OCI-LY3 (cell line): ENCODE results near the gene SLC7A1.

ENCODE experiments used
- H2AFZ ChIP-seq: fragments of 200-600, 300-600 bp; shearing (Covaris generic); 2 replicates; pipeline ENCODE4 v1.6.0; 2014; ENCODE audit warnings: antibody characterized with exemption, low read depth, low read length
- H3K27ac ChIP-seq: fragments of 200-600, 300-600 bp; sonication (generic); 2 replicates; pipeline ENCODE4 v1.5.1; 2014; ENCODE audit warnings: mild to moderate bottlenecking, low read length, moderate library complexity, mixed read lengths
- H3K27me3 ChIP-seq: fragments of 200-600, 300-600 bp; sonication (generic); 2 replicates; pipeline ENCODE4 v1.6.1; 2014; ENCODE audit warnings: low read depth, low read length, mixed read lengths
- H3K36me3 ChIP-seq: fragments of 200-600, 300-600 bp; sonication (generic); replicated peaks from 2 replicates; pipeline ENCODE3; 2014; ENCODE audit warnings: low read depth, low read length, mixed read lengths
- H3K4me1 ChIP-seq: fragments of 300-600, 200-600 bp; sonication (generic); 2 replicates; pipeline ENCODE4 v1.6.1; 2014; ENCODE audit warnings: low read length, mixed read lengths
- H3K4me2 ChIP-seq: fragments of 200-600, 300-600 bp; sonication (generic); 2 replicates; pipeline ENCODE4 v1.6.1; 2014; ENCODE audit warnings: low read length, mixed read lengths
- H3K4me3 ChIP-seq: fragments of 300-600, 200-600 bp; sonication (generic); 2 replicates; pipeline ENCODE4 v1.5.1; 2014; ENCODE audit warnings: antibody characterized with exemption, mild to moderate bottlenecking, low read length, moderate library complexity
- H3K79me2 ChIP-seq: fragments of 300-600, 200-600 bp; shearing (Covaris generic); 2 replicates; pipeline ENCODE4 v1.6.1; 2014; ENCODE audit warnings: mild to moderate bottlenecking, low read length, mixed read lengths
- H3K9ac ChIP-seq: fragments of 300-600, 200-600 bp; shearing (Covaris generic); 2 replicates; pipeline ENCODE4 v1.6.0; 2014; ENCODE audit warnings: mild to moderate bottlenecking, low read length, moderate library complexity
- H3K9me3 ChIP-seq: fragments of 200-600, 300-600 bp; shearing (Covaris generic); 2 replicates; pipeline ENCODE4 v1.6.1; 2014; ENCODE audit warnings: low read length, mixed read lengths; ENCODE audit not compliant: insufficient read depth
- H4K20me1 ChIP-seq: fragments of 200-600, 300-600 bp; sonication (generic); 2 replicates; pipeline ENCODE4 v1.6.1; 2016; ENCODE audit warnings: low read length, mixed read lengths; ENCODE audit not compliant: insufficient read depth
- EZH2phosphoT487 ChIP-seq: fragments of 200-600 bp; shearing (Covaris generic); IDR thresholded peaks from 2 replicates; pipeline ENCODE4 v1.6.1; 2018; ENCODE audit warnings: antibody characterized with exemption, mixed run types, low read depth
- TF ChIP-seq, protein P1 (sequence below): fragments of 200-600, 300-600 bp; sonication (generic); IDR thresholded peaks from 2 replicates; pipeline ENCODE4 v1.5.1; 2014; ENCODE audit warnings: antibody characterized with exemption, low read length, low read depth

Gene SLC7A1

DNA sequence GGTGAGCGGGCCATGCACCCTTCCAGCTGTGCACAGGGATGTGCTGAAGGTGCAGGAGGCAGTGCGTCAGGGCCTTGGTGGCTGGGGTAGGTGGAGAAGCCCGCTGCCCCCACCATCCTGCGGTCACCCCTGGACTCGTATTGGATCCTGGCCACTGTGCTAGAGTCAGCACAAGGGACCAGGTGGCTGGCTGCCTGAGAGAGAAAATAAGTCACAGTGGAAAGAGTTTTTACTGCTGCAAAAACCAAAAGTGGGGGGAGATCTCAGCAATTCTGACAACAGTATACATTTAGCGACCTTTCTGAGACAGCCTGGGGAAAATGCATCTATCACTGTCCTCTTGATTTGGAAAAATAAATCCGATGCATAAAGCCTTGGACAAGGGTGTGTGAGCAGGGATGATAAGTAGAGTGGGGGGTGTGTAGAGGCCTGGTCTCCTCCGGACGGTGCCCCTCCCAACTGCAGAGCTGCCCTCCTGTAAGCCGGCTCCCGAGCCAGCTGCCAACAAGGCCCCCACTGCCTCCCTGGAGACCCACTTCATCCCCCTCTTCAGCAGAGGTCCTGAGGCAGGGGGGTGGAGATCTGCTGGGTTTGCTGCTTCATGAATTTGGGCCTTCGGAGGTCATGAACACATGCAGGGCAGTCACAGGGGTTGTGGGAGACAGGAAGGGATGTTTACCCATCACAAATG lies 84.2 kb downstream of the SLC7A1 start:
- no peaks in the 10 kb centered on the region for H3K9me3 ChIP-seq
- no peaks in the 10 kb centered on the region for H3K27me3 ChIP-seq
- no peak overlapping the region for H3K4me3 ChIP-seq
- peaks cover 63% of the 10 kb centered on the region for H3K36me3 ChIP-seq
- no peak overlapping the region for H3K9ac ChIP-seq
- peaks cover 8% of the 10 kb centered on the region; the same call in 1 of the 2 replicates for H4K20me1 ChIP-seq
- TF ChIP-seq EZH2phosphoT487, result no peak
- TF ChIP-seq, protein P1, sequence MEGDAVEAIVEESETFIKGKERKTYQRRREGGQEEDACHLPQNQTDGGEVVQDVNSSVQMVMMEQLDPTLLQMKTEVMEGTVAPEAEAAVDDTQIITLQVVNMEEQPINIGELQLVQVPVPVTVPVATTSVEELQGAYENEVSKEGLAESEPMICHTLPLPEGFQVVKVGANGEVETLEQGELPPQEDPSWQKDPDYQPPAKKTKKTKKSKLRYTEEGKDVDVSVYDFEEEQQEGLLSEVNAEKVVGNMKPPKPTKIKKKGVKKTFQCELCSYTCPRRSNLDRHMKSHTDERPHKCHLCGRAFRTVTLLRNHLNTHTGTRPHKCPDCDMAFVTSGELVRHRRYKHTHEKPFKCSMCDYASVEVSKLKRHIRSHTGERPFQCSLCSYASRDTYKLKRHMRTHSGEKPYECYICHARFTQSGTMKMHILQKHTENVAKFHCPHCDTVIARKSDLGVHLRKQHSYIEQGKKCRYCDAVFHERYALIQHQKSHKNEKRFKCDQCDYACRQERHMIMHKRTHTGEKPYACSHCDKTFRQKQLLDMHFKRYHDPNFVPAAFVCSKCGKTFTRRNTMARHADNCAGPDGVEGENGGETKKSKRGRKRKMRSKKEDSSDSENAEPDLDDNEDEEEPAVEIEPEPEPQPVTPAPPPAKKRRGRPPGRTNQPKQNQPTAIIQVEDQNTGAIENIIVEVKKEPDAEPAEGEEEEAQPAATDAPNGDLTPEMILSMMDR, result no peak
- H3K27ac ChIP-seq, result no peak overlapping the region
- H3K79me2 ChIP-seq, result no peaks in the 10 kb centered on the region
- no peak overlapping the region for H2AFZ ChIP-seq
- peaks cover 23% of the 10 kb centered on the region for H3K4me1 ChIP-seq
- no peak overlapping the region for H3K4me2 ChIP-seq

DNA sequence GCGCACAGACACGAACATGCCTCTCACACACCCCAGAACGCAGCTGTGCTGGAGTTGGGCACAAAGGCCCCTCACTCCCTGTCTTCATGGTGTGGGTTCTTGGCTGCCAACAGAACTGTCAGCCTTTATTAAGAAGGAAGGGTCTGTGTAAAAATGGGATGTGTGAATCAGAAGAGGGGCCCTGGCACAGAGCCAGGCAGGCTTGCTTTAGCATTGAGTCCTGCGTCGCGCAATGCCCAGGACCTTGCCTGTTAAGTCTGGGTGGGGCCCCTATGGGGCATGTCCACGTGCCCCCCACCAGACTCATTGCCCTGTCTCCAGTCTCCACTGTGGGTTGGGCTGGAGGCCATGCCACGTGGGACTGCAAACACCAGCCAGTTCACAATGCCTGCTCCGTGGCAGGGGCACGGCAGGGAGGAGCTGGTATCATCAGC lies 84.8 kb downstream of the SLC7A1 start:
- H3K4me1 ChIP-seq, result peaks cover 25% of the 10 kb centered on the region
- H3K27me3 ChIP-seq, result no peaks in the 10 kb centered on the region
- peaks cover 57% of the 10 kb centered on the region for H3K36me3 ChIP-seq
- H3K9me3 ChIP-seq, result no peaks in the 10 kb centered on the region
- no peak overlapping the region for H3K27ac ChIP-seq
- TF ChIP-seq, protein P1, result no peak
- no peak for TF ChIP-seq EZH2phosphoT487
- no peaks in the 10 kb centered on the region for H3K79me2 ChIP-seq
- H4K20me1 ChIP-seq, result peaks cover 8% of the 10 kb centered on the region; the same call in 1 of the 2 replicates
- H3K4me3 ChIP-seq, result no peak overlapping the region
- H3K9ac ChIP-seq, result no peak overlapping the region
- no peak overlapping the region for H2AFZ ChIP-seq
- H3K4me2 ChIP-seq, result no peak overlapping the region

GRCh38 chr13:29509999-29510589 lies 85.4 kb downstream of the SLC7A1 start:
- Histone ChIP-seq H3K27ac (no peak overlapping the region), H4K20me1 (peaks cover 8% of the 10 kb centered on the region; the same call in 1 of the 2 replicates), H3K4me3 (no peak overlapping the region), H3K4me2 (no peak overlapping the region), H3K36me3 (peaks cover 52% of the 10 kb centered on the region), H3K4me1 (peaks cover 25% of the 10 kb centered on the region), H3K9me3 (no peaks in the 10 kb centered on the region), H2AFZ (no peak overlapping the region), H3K27me3 (no peaks in the 10 kb centered on the region), H3K9ac (no peak overlapping the region), H3K79me2 (no peaks in the 10 kb centered on the region)
- TF ChIP-seq EZH2phosphoT487, result no peak
- TF ChIP-seq, protein P1, result no peak

DNA sequence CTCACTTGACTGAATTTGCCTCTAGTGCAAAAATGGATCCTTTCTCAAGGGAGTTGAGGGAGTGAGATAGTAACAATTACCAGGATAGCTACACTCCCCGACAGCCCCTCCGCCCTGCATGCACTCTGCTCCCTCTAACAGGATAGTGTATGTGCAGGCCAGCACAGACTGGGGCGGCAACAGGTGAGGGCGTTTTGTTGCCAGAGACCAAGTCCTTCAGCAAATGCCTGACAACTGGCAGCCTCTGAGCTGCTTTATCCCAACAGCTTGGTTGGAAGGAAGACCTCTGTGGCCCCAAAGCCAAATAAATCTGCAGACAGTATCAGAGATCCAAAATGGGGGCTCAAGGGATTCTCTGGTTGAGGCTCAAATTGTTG lies 86.6 kb downstream of the SLC7A1 start:
- Histone ChIP-seq H3K9me3 (no peaks in the 10 kb centered on the region), H3K36me3 (peaks cover 41% of the 10 kb centered on the region), H3K4me1 (peaks cover 25% of the 10 kb centered on the region), H3K79me2 (no peaks in the 10 kb centered on the region), H3K4me3 (no peak overlapping the region), H4K20me1 (peaks cover 8% of the 10 kb centered on the region; the same call in 1 of the 2 replicates), H3K9ac (no peak overlapping the region), H2AFZ (no peak overlapping the region), H3K27me3 (no peaks in the 10 kb centered on the region), H3K27ac (no peak overlapping the region), H3K4me2 (no peak overlapping the region)
- TF ChIP-seq EZH2phosphoT487, result no peak
- TF ChIP-seq, protein P1, result no peak
